H1 (cell line): Measurements from ENCODE around the gene ARHGAP12. TPM values are rescaled to one million over a fixed set of nuclear protein-coding genes. Genes with fewer than 3 reads are reported as not detected.

Experiments
- CTCF ChIA-PET: fragments of 300-600 bp; sonication (Branson Sonifier 250); formaldehyde crosslinking; loops from one replicate; lab custom pipeline; 2021; ENCODE audit not compliant: partially characterized antibody; lab: Charles Lee
- POLR2A ChIA-PET: fragments of 300-600 bp; sonication (Branson Sonifier 250); formaldehyde crosslinking; loops from one replicate; lab custom pipeline; 2021; ENCODE audit warnings: inconsistent platforms; ENCODE audit not compliant: partially characterized antibody; lab: Charles Lee
- DNase-seq, 2 experiments: peaks; one replicate each; pipeline versions ENCODE4 v3.0.0 to v3.0.0-alpha.2; 2010 to 2022; ENCODE audit warnings: low spot score in 2 of 2, low read depth in 1 of 2, mixed read lengths in 1 of 2
- FAIRE-seq: peaks from 2 replicates; lab custom pipeline; 2011; peaks lifted over from hg19 to GRCh38; lab: Jason Lieb, UNC
- H2AFZ ChIP-seq: 2 replicates; pipeline ENCODE4 v1.8.1; 2012; ENCODE audit warnings: low read length, inconsistent platforms
- H2AK5ac ChIP-seq: 2 replicates; pipeline ENCODE4 v1.6.1; 2013; ENCODE audit warnings: low read depth, low read length
- H2BK120ac ChIP-seq: replicated peaks from 2 replicates; pipeline ENCODE3; 2013; ENCODE audit warnings: low read depth, low read length, inconsistent platforms
- H2BK12ac ChIP-seq: 2 replicates; pipeline ENCODE4 v1.6.1; 2013; ENCODE audit warnings: low read depth, low read length
- H2BK15ac ChIP-seq: 2 replicates; pipeline ENCODE4 v1.6.1; 2013; ENCODE audit warnings: low read length
- H2BK20ac ChIP-seq: 2 replicates; pipeline ENCODE4 v1.6.1; 2013; ENCODE audit warnings: low read length
- H2BK5ac ChIP-seq: 2 replicates; pipeline ENCODE4 v1.6.1; 2013; ENCODE audit warnings: low read depth, low read length
- H3K14ac ChIP-seq: 2 replicates; pipeline ENCODE4 v1.6.1; 2013; ENCODE audit warnings: inconsistent platforms; ENCODE audit not compliant: insufficient read length
- H3K18ac ChIP-seq: 2 replicates; pipeline ENCODE4 v1.6.1; 2013; ENCODE audit warnings: low read length; ENCODE audit errors: extremely low read depth
- H3K23ac ChIP-seq: 2 replicates; pipeline ENCODE4 v1.6.1; 2013; ENCODE audit warnings: inconsistent platforms; ENCODE audit not compliant: insufficient read length
- H3K23me2 ChIP-seq: 2 replicates; pipeline ENCODE4 v1.6.1; 2013; ENCODE audit warnings: low read depth, low read length
- H3K27ac ChIP-seq: 2 replicates; pipeline ENCODE4 v1.6.1; 2011; ENCODE audit warnings: low read depth, low read length, inconsistent platforms
- H3K27me3 ChIP-seq, 4 experiments: replicated peaks in 1 of 4; 1 replicate in 1 of 4; 2 replicates in 3 of 4; pipeline versions ENCODE4 v1.6.1 to v1.8.1; 2011 to 2013; ENCODE audit warnings: low read length in 3 of 4, mild to moderate bottlenecking in 3 of 4, inconsistent platforms in 2 of 4, mixed read lengths in 2 of 4, moderate library complexity in 1 of 4; ENCODE audit not compliant: control insufficient read depth in 3 of 4, insufficient read depth in 3 of 4; ENCODE audit errors: extremely low read depth in 1 of 4
- H3K36me3 ChIP-seq, 4 experiments: 2 replicates each; pipeline versions ENCODE4 v1.6.1 to v1.8.1; 2011 to 2013; ENCODE audit warnings: mild to moderate bottlenecking in 4 of 4, low read length in 3 of 4, moderate library complexity in 2 of 4, control low read depth in 1 of 4, inconsistent platforms in 1 of 4; ENCODE audit not compliant: insufficient read depth in 4 of 4, control insufficient read depth in 2 of 4
- H3K4ac ChIP-seq: replicated peaks from 2 replicates; pipeline ENCODE3; 2013; ENCODE audit warnings: low read length, low read depth, mixed read lengths, inconsistent platforms; ENCODE audit not compliant: insufficient read length
- H3K4me1 ChIP-seq, 4 experiments: replicated peaks in 1 of 4; 1 replicate in 1 of 4; 2 replicates in 3 of 4; pipeline versions ENCODE4 v1.6.1 to v1.8.1; 2011 to 2013; ENCODE audit warnings: low read length in 3 of 4, inconsistent platforms in 2 of 4, mixed read lengths in 1 of 4; ENCODE audit not compliant: insufficient read depth in 4 of 4, control insufficient read depth in 3 of 4
- H3K4me2 ChIP-seq, 2 experiments: 2 replicates each; pipeline versions ENCODE4 v1.6.1 to v1.8.1; 2011 to 2013; ENCODE audit warnings: low read depth in 2 of 2, low read length in 2 of 2, control low read depth in 1 of 2, inconsistent platforms in 1 of 2, mild to moderate bottlenecking in 1 of 2; ENCODE audit not compliant: insufficient read depth in 1 of 2
- H3K4me3 ChIP-seq, 4 experiments: fragments of 200-600, 300-600 bp in 1 of 4; sonication (generic), shearing (Covaris generic), sonication (Bioruptor Twin) in 1 of 4; 2 replicates each; pipeline versions ENCODE4 v1.5.1 to v1.8.1; 2011 to 2016; ENCODE audit warnings: low read length in 4 of 4, low read depth in 3 of 4, control low read depth in 2 of 4, inconsistent platforms in 2 of 4, mild to moderate bottlenecking in 2 of 4, mixed read lengths in 1 of 4, moderate library complexity in 1 of 4; ENCODE audit not compliant: insufficient read depth in 2 of 4; ENCODE audit errors: extremely low read depth in 1 of 4
- H3K56ac ChIP-seq: replicated peaks from 2 replicates; pipeline ENCODE3; 2013; ENCODE audit warnings: low read depth, mild to moderate bottlenecking, mixed read lengths, low read length, inconsistent platforms; ENCODE audit not compliant: insufficient read length
- H3K79me1 ChIP-seq: 2 replicates; pipeline ENCODE4 v1.6.1; 2013; ENCODE audit warnings: low read depth, low read length, control low read depth
- H3K79me2 ChIP-seq, 2 experiments: 2 replicates each; pipeline versions ENCODE4 v1.6.1 to v1.8.1; 2012 to 2013; ENCODE audit warnings: low read length in 2 of 2, mild to moderate bottlenecking in 2 of 2, inconsistent platforms in 1 of 2; ENCODE audit not compliant: insufficient read depth in 2 of 2, control insufficient read depth in 1 of 2
- H3K9ac ChIP-seq, 4 experiments: replicated peaks in 1 of 4; 1 replicate in 1 of 4; 2 replicates in 3 of 4; pipeline versions ENCODE4 v1.6.1 to v1.8.1; 2011 to 2013; ENCODE audit warnings: low read depth in 3 of 4, low read length in 3 of 4, control low read depth in 2 of 4, mild to moderate bottlenecking in 2 of 4, moderate library complexity in 2 of 4, inconsistent platforms in 1 of 4; ENCODE audit errors: extremely low read depth in 1 of 4
- H3K9me3 ChIP-seq, 2 experiments: 2 replicates each; pipeline versions ENCODE4 v1.6.1 to v1.8.1; 2012 to 2013; ENCODE audit warnings: mild to moderate bottlenecking in 2 of 2, moderate library complexity in 2 of 2, control low read depth in 1 of 2, inconsistent platforms in 1 of 2, low read depth in 1 of 2, low read length in 1 of 2, mixed read lengths in 1 of 2; ENCODE audit not compliant: insufficient read depth in 2 of 2
- H4K20me1 ChIP-seq, 2 experiments: replicated peaks in 1 of 2; 2 replicates each; pipeline versions ENCODE3 to v1.8.1; 2011 to 2013; ENCODE audit warnings: inconsistent platforms in 2 of 2, low read length in 2 of 2, mild to moderate bottlenecking in 1 of 2; ENCODE audit not compliant: insufficient read depth in 2 of 2, control insufficient read depth in 1 of 2
- H4K5ac ChIP-seq: 2 replicates; pipeline ENCODE4 v1.6.1; 2013; ENCODE audit warnings: low read length, low read depth, mixed read lengths, inconsistent platforms; ENCODE audit not compliant: insufficient read length
- H4K8ac ChIP-seq: 2 replicates; pipeline ENCODE4 v1.8.0; 2013; ENCODE audit warnings: mild to moderate bottlenecking, moderate library complexity, low read length, inconsistent platforms; ENCODE audit not compliant: insufficient read depth; ENCODE audit errors: extremely low read depth
- H4K91ac ChIP-seq: replicated peaks from 2 replicates; pipeline ENCODE3; 2013; ENCODE audit warnings: low read length, mixed read lengths, inconsistent platforms; ENCODE audit not compliant: insufficient read length
- POLR2A ChIP-seq, 2 experiments: IDR thresholded peaks; 1 replicate in 1 of 2; 2 replicates in 1 of 2; pipeline ENCODE4 v1.6.1; 2011; ENCODE audit warnings: low read depth in 2 of 2, low read length in 2 of 2, mild to moderate bottlenecking in 2 of 2; ENCODE audit errors: control extremely low read depth in 1 of 2
- SUZ12 ChIP-seq: fragments of 200-600 bp; sonication (generic); IDR thresholded peaks from 2 replicates; pipeline ENCODE4 v1.6.1; 2012; ENCODE audit warnings: mild to moderate bottlenecking, inconsistent platforms, low read length, moderate library complexity, mixed read lengths
- WGBS, 2 experiments: shearing (Covaris generic) in 1 of 2; methylation state at CpG; one replicate each; pipeline versions ENCODE4 v1.1.6 to v1.1.7; 2013 to 2015; ENCODE audit warnings: low lambda C conversion rate in 2 of 2, mixed read lengths in 2 of 2, inconsistent platforms in 1 of 2, low coverage in 1 of 2, missing lambda C conversion rate in 1 of 2; ENCODE audit not compliant: insufficient replicate concordance in 2 of 2, insufficient coverage in 1 of 2, insufficient read length in 1 of 2; ENCODE audit errors: extremely low coverage in 1 of 2, missing lambda C conversion rate in 1 of 2; 5-methylcytosine and 5-hydroxymethylcytosine counted together
- polyA plus RNA-seq, 7 experiments: library from polyadenylated mRNA; depleted of rRNA in 3 of 7; stranded (reverse) in 5 of 7; unstranded in 2 of 7; fragments of >200 nt in 5 of 7; fragments of 200-250 nt in 2 of 7; gene quantifications; 1 replicate in 5 of 7; 2 replicates in 1 of 7; 4 replicates in 1 of 7; pipeline versions ENCODE4 v1.2.1 to v1.2.3, GENCODE V29; 2011 to 2013; ENCODE audit warnings: missing spikeins in 2 of 7, mixed read lengths in 2 of 7
- total RNA-seq: library from RNA; stranded (reverse); fragmentation: NEBNext Ultra II Directional; extraction: Animal tissue kit (Norgen Biotek cat#: 25700); gene quantifications from 2 replicates; pipeline ENCODE4 v1.2.1, GENCODE V29; 2021

The ARHGAP12 gene
- total and polyA plus RNA-seq, 2 of the 8 experiments (the other 6 are each of a cell fraction or from before 2014, with no cell fraction given): 10.1 to 39.0 TPM

- Histone ChIP-seq H4K8ac (no peak overlapping the region), H3K27me3 (no peaks in the 10 kb centered on the region), H3K4me2 (no peak overlapping the region), H3K23ac (no peak overlapping the region), H2BK12ac (no peak overlapping the region), H2AFZ (no peak overlapping the region), H3K4me1 (peaks cover 2 to 5% (median 4%) of the 10 kb centered on the region in 4 experiments; a peak in 5 of 7 replicates), H3K79me2 (peaks cover 2 to 96% of the 10 kb centered on the region in 2 experiments; a peak in 3 of 4 replicates), H4K91ac (no peak overlapping the region), H2BK5ac (no peak overlapping the region), H2BK15ac (no peak overlapping the region), H3K36me3 (no peaks in the 10 kb centered on the region), H4K5ac (no peak overlapping the region), H3K4me3 (no peak overlapping the region), H2BK120ac (no peak overlapping the region), H2BK20ac (no peak overlapping the region), H2AK5ac (no peak overlapping the region), H3K56ac (no peak overlapping the region), H3K23me2 (no peaks in the 10 kb centered on the region; the same call in 1 of the 2 replicates), H3K79me1 (peaks cover 6% of the 10 kb centered on the region), H3K4ac (no peak overlapping the region), H4K20me1 (peaks cover 4 to 9% of the 10 kb centered on the region in 2 experiments), H3K18ac (no peak overlapping the region), H3K9me3 (no peaks in the 10 kb centered on the region), H3K14ac (no peak overlapping the region), H3K27ac (no peak overlapping the region), H3K9ac (no peak overlapping the region)
- DNase-seq (no peak), FAIRE-seq (no peak)
- no peak for TF ChIP-seq SUZ12
- TF ChIP-seq POLR2A (IDR thresholded peaks at IDR 0.05; ENCODE audit: control extremely low read depth in 1 of 2, low read depth in 2 of 2, low read length in 2 of 2): no peak
- ChIA-PET POLR2A (interaction anchor here (0.9 kb wide), 1 partner anchor 13 kb away, joined by 3 read pairs; no protein-coding TSS in a partner anchor), CTCF (interaction anchor here (1.2 to 1.5 kb wide), 2 partner anchors 12 to 64 kb away, joined by 3 to 5 read pairs; no protein-coding TSS in a partner anchor)
- WGBS, 2 experiments: 98% methylated on average over 2 of the region's 2 CpGs; no CpG with 5 or more reads in 1 of the 2 experiments
Measured at GRCh38 chr10:31914370-31914769, 14.3 kb downstream of the ARHGAP12 start.
